Hematopoietic multipotent progenitor cell treated with erythropoietin and hydrocortisone succinate and interleukin-3 and kit ligand, for 8 days (in vitro differentiated cells): ENCODE results near the gene SNAPC2.

Experiments used
- DNase-seq: peaks from one replicate; pipeline ENCODE4 v3.0.0-alpha.2; 2015

The SNAPC2 gene

GRCh38 chr19:7971553-7972520, 51.7 kb downstream of the SNAPC2 start:
- DNase-seq: no peak
